GM18499 (cell line): ENCODE measurements around the gene VWCE.
"Not testable (repeated sequence)": the region's sequence is repeated elsewhere in the genome, so short reads cannot be mapped to it uniquely, and the experiment has no call there.

Experiments used
- ATAC-seq: cut with Tn5 transposase; IDR thresholded peaks from one replicate; pipeline ENCODE4 v1.9.1; 2021; ENCODE audit warnings: moderate number of reproducible peaks; ENCODE audit not compliant: insufficient read depth, unreplicated experiment

VWCE gene

GRCh38 chr11:61219016-61219415 is 76.1 kb downstream of the VWCE start:
- not testable (repeated sequence) for ATAC-seq

- ATAC-seq, result not testable (repeated sequence)
These were observed 76.8 kb downstream of the VWCE start for GRCh38 chr11:61218306-61218705.

- not testable (repeated sequence) for ATAC-seq
These were observed 81.3 kb downstream of the VWCE start for GRCh38 chr11:61213711-61214324.

- not testable (repeated sequence) for ATAC-seq
These were observed 82.9 kb downstream of the VWCE start for GRCh38 chr11:61212202-61212601.

- not testable (repeated sequence) for ATAC-seq
These were observed 83.7 kb downstream of the VWCE start for GRCh38 chr11:61211327-61211952.

GRCh38 chr11:61210629-61211028 is 84.5 kb downstream of the VWCE start:
- not testable (repeated sequence) for ATAC-seq
